ENCODE data around the gene ETFDH. TPM values are rescaled to one million over a fixed set of nuclear protein-coding genes. Genes with fewer than 3 reads are reported as not detected.

Gene ETFDH
- 26.9 and 35.2 TPM in 2 replicates for polyA plus RNA-seq (2011; rRNA removed)
- 6.5 and 11.6 TPM in 2 replicates for polyA minus RNA-seq (2011; rRNA and poly(A)+ RNA removed)

GRCh38 chr4:158671915-158672806 lies at the start of gene ETFDH:
TSS of gene ETFDH (plus strand) at chr4:158672296. CDS start at chr4:158672457, 161 bp downstream.
- peak; percentile 99 for DNase-seq (ENCODE audit: low read depth, low spot score)
- Histone ChIP-seq H3K27ac (ENCODE audit: low read depth, low read length) (peak within 1 kb of the TSS; percentile 93), H3K4me3 (ENCODE audit: low read depth, low read length) (peak within 1 kb of the TSS; percentile 75), H3K9me3 (ENCODE audit: control insufficient read depth, insufficient read depth, low read length) (no peaks in the 10 kb centered on the region; the same call in 1 of the 2 replicates), H3K27me3 (ENCODE audit: control insufficient read depth, insufficient read depth, low read length) (no peaks in the 10 kb centered on the region)
- ChIA-PET CTCF (interaction anchor here (0.6 to 1.6 kb wide), 4 partner anchors 8 to 484 kb away, joined by 3 to 4 read pairs (median 4); no protein-coding TSS in a partner anchor), POLR2A (no interaction called here)
- TF ChIP-seq CTCF (IDR thresholded peaks at IDR 0.05; ENCODE audit: low read depth, low read length): peak; percentile 72

DNA sequence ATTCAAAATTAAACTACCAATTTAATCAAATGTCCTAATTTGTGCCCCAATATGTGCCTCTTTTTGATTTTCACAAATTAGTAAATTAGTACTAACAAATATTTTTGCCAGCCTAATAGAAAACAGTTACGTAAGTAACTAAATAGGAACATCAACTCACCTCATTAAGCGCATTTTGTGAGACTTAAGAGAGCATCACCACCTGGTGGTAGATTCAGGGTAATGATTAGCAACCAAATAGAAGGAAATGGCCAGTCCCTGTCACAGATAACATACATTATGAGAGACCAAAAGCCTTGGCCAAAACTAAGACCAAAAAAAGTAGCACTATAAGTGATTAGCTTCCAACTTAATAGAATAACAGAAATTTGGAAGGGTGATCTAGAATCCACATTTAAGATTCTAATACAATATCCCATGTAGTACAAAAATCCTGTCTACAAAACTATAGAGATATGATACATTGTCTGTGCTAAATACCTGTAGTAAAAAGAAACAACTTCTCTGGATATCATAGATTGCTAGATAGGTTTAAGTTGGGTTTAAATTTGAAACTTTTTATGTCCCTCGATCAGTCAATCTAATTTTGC lies 47.1 kb upstream of the ETFDH start:
- Histone ChIP-seq H3K27me3 (ENCODE audit: control insufficient read depth, insufficient read depth, low read length) (no peaks in the 10 kb centered on the region), H3K27ac (ENCODE audit: low read depth, low read length) (no peak overlapping the region), H3K9me3 (ENCODE audit: control insufficient read depth, insufficient read depth, low read length) (no peaks in the 10 kb centered on the region), H3K4me3 (ENCODE audit: low read depth, low read length) (no peak overlapping the region)
- DNase-seq (ENCODE audit: low read depth, low spot score): peak; percentile 27
- POLR2A ChIA-PET: no interaction called here
- peak; percentile 79 for TF ChIP-seq CTCF (IDR thresholded peaks at IDR 0.05; ENCODE audit: low read depth, low read length)
- CTCF ChIA-PET: interaction anchor here (0.9 to 5.0 kb wide), 21 partner anchors 10 to 432 kb away, joined by 3 to 92 read pairs (median 4); no protein-coding TSS in a partner anchor

DNA sequence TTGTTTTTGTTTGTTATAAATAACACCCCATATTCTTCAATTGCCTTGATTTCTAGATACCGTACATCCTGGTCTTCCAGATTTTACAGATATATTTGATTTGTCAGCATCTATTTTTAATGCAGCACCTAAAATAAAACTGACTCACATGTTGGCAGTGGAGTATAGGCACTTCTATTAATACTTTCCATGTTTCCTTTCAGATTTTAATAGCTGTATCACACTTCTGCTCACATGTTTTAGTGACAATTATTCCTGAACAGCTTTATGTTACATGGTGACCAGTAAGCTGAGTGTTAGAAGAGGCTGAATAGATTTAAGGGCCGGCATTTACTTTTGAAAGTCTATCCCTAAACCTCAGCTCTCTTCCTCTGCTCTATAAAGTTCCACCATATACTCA lies 46.6 kb upstream of the ETFDH start:
- ChIA-PET CTCF (interaction anchor here (0.6 to 5.0 kb wide), 21 partner anchors 9 to 432 kb away, joined by 3 to 92 read pairs (median 4); no protein-coding TSS in a partner anchor), POLR2A (no interaction called here)
- no peak for TF ChIP-seq CTCF (IDR thresholded peaks at IDR 0.05; ENCODE audit: low read depth, low read length)
- H3K27ac ChIP-seq (ENCODE audit: low read depth, low read length): no peak overlapping the region
- no peaks in the 10 kb centered on the region for H3K27me3 ChIP-seq (ENCODE audit: control insufficient read depth, insufficient read depth, low read length)
- no peak overlapping the region for H3K4me3 ChIP-seq (ENCODE audit: low read depth, low read length)
- no peak for DNase-seq (ENCODE audit: low read depth, low spot score)
- H3K9me3 ChIP-seq (ENCODE audit: control insufficient read depth, insufficient read depth, low read length): no peaks in the 10 kb centered on the region

DNA sequence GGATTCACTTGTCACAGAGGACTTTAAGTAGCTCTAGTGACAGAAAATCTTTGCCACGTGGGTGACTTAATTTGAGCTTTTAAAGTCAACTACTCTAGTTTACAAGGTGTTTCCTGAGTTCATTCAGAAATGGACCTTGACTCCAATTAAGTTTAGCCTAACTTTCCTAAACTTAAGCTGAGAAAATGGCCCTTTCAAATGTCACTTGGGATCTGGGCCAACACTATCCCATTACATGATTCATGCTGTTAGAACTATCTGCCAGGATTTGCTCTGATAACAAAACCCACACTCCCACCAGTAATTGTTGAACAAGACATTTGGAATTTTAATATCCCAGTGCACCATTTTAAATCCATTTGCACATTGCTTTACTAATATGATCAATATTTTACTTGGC lies 41.2 kb upstream of the ETFDH start:
- Histone ChIP-seq H3K27me3 (ENCODE audit: control insufficient read depth, insufficient read depth, low read length) (no peaks in the 10 kb centered on the region), H3K9me3 (ENCODE audit: control insufficient read depth, insufficient read depth, low read length) (no peaks in the 10 kb centered on the region), H3K4me3 (ENCODE audit: low read depth, low read length) (no peak overlapping the region), H3K27ac (ENCODE audit: low read depth, low read length) (no peak overlapping the region)
- no peak for TF ChIP-seq CTCF (IDR thresholded peaks at IDR 0.05; ENCODE audit: low read depth, low read length)
- POLR2A ChIA-PET: no interaction called here
- no peak for DNase-seq (ENCODE audit: low read depth, low spot score)
- CTCF ChIA-PET: no interaction called here

DNA sequence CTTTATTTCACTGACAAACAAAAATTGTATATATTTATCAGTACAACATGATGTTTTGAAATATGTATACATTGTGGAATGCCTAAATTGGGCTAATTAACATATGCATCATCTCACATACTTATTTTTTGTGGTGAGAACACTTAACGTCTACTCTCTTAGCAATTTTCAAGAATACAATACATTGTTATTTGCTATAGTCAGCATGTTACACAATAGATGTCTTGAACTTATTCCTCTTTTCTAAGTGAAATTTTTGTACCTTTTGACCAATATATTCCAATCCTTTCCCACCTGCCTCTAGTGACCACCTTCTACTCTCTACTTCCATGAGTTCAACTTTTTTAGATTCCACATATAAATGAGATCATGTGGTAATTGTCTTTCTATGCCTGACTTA lies 35.5 kb upstream of the ETFDH start:
- TF ChIP-seq CTCF (IDR thresholded peaks at IDR 0.05; ENCODE audit: low read depth, low read length): no peak
- ChIA-PET POLR2A (no interaction called here), CTCF (no interaction called here)
- no peak for DNase-seq (ENCODE audit: low read depth, low spot score)
- Histone ChIP-seq H3K4me3 (ENCODE audit: low read depth, low read length) (no peak overlapping the region), H3K27me3 (ENCODE audit: control insufficient read depth, insufficient read depth, low read length) (no peaks in the 10 kb centered on the region), H3K9me3 (ENCODE audit: control insufficient read depth, insufficient read depth, low read length) (no peaks in the 10 kb centered on the region), H3K27ac (ENCODE audit: low read depth, low read length) (no peak overlapping the region)
